NCI-H82 (cell line): ENCODE results near the gene PRELID3B.
"Not testable (repeated sequence)": the region's sequence is repeated elsewhere in the genome, so short reads cannot be mapped to it uniquely, and the experiment has no call there.

Experiments used
- DNase-seq: peaks from one replicate; lab custom pipeline; 2025; lab: John Stamatoyannopoulos, UW

PRELID3B gene

GRCh38 chr20:59026904-59027740, 15.5 kb downstream of the PRELID3B start:
- no peak for DNase-seq

DNA sequence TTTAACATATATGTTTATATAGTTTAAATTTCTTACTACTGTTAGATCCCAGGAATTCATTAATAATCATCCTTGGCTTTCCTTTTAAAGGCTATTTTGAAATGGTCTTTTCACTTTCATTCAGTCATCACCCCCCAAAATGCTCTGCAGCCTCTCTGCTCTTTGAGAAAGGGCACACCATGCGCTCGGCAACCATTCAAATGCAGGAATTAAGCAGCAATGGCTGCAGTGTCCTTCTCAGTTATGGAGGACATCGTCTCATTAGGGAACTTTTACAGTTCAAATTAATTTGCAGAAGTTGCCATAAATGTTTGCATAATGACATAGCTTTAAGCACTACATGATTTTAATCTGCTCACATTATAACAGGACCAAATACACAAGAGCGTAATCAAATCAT, 17.1 kb downstream of the PRELID3B start:
- DNase-seq: no peak

DNA sequence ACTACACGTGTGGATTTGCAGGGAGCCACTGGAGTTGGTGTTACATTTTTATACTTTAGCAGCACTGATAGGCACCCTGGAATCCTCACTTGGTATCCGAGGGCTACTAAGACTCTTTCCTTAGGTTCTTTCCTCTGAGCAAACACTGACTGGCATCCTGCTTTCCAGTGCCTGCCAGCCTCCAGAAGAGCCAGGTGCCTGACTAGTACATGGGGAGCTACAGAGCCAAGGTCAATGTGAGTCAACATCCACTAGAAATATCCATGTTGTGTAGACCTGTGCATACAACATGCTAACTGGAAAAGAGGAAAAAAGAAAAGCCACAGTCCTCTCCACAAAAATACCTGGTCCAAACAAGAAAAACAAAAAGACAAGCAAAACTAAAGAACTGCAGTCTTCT, 17.5 kb downstream of the PRELID3B start:
- no peak for DNase-seq

DNA sequence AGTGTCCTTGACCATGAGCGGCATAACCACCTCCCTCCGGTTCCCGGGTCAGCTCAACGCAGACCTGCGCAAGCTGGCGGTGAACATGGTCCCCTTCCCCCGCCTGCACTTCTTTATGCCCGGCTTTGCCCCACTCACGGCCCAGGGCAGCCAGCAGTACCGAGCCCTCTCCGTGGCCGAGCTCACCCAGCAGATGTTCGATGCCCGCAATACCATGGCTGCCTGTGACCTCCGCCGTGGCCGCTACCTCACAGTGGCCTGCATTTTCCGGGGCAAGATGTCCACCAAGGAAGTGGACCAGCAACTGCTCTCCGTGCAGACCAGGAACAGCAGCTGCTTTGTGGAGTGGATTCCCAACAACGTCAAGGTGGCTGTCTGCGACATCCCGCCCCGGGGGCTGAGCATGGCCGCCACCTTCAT, 18.5 kb downstream of the PRELID3B start:
- DNase-seq: no peak

DNA sequence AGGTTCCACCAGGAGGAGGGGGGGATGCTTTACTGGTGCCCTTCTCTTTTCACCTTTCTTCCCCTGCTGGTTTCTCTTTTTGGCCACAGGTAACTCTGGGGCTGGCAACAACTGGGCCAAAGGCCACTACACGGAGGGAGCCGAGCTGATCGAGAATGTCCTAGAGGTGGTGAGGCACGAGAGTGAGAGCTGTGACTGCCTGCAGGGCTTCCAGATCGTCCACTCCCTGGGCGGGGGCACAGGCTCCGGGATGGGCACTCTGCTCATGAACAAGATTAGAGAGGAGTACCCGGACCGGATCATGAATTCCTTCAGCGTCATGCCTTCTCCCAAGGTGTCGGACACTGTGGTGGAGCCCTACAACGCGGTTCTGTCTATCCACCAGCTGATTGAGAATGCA, 19.0 kb downstream of the PRELID3B start:
- DNase-seq: no peak

GRCh38 chr20:59022754-59023153, 19.8 kb downstream of the PRELID3B start:
- DNase-seq: no peak

DNA sequence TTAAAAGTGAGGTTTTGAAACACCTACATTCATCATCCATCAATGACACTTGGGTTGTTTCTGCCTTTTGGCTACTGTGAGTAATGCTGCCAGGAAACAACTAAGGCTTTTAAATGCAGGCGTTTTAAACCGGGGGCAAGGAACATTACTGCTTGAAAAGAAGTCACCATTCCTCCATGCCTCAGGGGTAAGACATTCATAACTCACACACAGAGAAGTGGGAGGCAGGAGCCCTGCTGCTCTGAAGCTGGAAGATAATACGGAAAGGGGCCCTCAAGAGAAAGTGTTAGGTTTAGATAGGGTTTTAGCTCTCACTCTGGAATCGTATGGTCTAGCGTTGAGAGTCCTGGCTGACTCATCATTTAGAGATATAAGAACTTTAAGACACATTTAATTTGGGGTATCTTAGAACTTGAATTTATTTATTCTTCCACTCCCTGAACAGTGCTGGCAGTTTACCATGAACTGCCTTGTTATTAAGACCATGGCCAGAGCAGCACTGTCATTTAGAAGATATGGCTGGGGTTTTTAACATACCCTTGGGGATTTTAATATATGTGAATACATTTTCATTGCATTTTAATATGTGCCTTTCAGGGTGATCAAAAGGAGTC, 21.5 kb downstream of the PRELID3B start:
- no peak for DNase-seq

GRCh38 chr20:59019217-59019616, 23.4 kb downstream of the PRELID3B start, which contains the start of gene TUBB1:
Gene TUBB1, plus strand, starts transcription at chr20:59019429. Its CDS starts 94 bp downstream, at chr20:59019523.
- no peak for DNase-seq

- DNase-seq: no peak
Observed at GRCh38 chr20:59018817-59019216, 23.8 kb downstream of the PRELID3B start.

GRCh38 chr20:59017493-59018231, 24.9 kb downstream of the PRELID3B start:
- DNase-seq: no peak

GRCh38 chr20:59016795-59017492, 25.6 kb downstream of the PRELID3B start:
- no peak for DNase-seq

- no peak for DNase-seq
Observed at GRCh38 chr20:59015812-59016711, 26.5 kb downstream of the PRELID3B start.

DNA sequence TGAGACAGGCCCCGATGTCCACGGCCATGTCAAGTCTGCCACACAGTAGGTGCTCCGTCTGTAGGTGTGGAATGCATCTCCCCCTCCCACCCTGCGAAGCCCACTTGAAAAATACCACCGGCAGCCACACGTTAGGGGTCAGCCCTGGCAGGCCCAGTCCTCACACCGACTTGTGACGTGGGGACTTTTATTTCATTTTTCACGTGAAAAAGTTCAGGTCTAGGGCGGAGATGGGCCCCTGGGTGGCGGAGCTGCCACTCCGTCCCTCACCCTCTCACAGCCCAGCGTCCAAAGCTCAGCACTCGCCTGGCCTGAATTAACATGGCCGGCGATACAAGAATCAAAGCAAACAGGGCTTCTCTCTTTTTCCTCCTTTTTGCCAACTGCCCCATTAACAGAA, 27.2 kb downstream of the PRELID3B start:
- DNase-seq: no peak

DNA sequence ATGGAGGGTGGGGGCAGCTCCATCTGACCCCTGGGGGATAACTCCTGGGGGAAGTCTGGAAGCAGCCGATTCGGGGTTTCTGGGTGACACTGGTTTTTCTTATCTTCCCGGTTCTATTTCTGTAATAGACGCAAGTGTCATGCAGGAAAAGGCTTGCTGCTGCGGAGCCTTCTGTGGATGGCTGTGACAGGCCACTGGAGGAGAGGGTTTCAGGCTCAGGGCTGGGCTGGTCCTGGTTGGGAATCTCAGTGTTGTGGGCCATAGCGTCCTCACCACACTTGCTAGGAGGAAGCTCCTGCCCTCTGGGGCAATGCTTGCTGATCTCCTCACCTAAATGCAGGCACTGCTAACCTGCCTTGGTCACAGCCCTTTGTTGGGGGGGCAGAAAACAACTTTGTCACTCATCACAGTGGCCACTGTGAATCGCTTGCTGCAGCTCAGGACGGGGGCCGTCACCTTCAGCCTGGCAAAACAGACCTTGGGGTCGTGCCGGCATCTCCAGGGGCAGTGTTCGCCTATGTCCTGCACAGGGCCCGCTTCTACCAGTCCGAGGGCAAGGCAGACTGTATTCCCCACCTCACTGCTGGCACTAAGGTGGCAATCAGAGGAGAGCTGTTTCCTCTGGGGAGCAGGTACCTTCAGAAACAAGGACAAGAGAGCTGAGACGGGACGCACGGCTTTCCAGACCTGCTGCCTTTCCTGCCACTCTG, 27.8 kb downstream of the PRELID3B start:
- no peak for DNase-seq

DNA sequence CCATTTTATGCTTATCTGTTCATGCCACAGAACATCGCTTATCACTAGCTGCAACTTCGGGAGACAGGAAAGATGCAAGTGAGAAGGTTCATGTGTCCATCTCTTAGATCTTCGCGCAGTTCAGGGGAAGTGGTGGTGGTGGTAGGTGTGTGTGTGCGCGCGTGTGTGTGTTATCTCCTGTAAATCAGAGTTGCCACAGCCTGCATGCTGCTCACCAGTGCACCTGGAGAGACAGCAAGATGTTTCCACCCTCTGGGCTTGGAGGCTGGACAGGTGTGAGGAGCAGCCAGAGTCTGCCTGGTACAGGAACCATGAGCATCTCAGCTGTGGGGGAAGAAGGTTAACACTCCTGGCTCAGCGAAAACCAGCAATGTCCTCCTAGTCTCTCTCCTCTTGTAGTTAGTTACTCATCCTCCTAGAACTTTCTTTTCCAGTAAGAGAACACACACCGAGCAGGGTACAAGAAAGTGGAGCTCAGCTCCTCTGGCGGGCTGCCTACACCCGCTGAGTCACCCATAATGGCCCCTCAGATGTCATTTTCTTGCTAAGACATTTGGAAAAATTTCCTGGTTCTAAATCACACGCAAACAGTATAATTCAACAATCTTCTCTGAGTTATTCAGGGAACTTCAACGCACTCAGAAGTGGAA, 28.5 kb downstream of the PRELID3B start:
- no peak for DNase-seq

DNA sequence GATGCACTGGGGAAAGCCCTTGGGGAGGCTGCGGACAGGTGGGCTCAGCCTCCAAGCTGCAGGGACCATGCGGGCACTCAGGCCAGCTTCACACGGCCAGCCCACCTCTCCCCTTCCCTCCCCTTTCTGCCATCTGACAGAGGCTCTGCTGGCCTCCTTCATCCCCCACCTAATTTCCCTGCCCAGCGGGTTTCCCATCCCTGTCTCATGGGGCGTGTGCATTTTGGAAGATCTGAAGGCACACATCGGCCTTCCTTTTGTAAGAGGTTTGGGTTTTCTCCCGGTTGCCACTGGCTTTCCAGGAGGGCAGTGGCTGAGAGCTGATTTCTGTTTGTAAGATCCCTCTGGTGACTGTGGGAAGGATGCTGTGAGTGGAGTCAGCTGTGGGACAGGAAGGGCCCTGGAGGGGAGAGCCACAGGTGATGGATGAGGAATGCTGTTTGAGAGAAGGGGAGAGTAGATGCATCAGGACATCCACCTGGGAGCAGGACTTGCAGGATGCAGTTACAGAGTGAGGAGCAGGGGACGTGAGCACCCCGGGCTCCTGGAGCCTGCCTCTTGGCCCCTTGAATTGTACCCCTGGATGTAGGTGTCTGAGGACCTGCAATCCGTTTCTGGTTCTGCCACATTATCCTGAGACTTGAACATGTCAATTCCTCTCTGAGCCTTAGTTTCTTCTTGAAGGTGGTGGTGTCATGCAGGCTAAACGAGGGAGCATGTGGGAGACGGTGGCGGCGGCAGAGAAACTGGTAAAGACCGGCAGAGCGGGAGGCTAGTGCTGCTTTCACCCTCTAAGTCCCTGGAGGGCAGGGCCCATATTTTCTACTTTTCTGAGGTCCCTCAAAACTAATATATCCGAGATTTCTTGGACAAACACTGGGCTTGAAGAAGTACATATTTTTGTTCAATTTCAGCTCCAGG, 29.3 kb downstream of the PRELID3B start:
- DNase-seq: no peak

DNA sequence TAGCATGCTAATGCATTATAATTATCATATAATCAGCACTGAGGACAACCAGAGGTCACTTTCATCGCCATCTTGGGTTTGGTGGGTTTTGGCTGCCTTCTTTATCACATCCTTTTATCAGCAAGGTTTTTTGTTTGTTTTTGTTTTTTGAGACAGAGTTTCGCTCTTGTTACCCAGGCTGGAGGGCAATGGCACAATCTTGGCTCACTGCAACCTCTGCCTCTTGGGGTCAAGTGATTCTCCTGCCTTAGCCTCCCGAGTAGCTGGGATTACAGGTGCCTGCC, 30.8 kb downstream of the PRELID3B start:
- DNase-seq: not testable (repeated sequence)

DNA sequence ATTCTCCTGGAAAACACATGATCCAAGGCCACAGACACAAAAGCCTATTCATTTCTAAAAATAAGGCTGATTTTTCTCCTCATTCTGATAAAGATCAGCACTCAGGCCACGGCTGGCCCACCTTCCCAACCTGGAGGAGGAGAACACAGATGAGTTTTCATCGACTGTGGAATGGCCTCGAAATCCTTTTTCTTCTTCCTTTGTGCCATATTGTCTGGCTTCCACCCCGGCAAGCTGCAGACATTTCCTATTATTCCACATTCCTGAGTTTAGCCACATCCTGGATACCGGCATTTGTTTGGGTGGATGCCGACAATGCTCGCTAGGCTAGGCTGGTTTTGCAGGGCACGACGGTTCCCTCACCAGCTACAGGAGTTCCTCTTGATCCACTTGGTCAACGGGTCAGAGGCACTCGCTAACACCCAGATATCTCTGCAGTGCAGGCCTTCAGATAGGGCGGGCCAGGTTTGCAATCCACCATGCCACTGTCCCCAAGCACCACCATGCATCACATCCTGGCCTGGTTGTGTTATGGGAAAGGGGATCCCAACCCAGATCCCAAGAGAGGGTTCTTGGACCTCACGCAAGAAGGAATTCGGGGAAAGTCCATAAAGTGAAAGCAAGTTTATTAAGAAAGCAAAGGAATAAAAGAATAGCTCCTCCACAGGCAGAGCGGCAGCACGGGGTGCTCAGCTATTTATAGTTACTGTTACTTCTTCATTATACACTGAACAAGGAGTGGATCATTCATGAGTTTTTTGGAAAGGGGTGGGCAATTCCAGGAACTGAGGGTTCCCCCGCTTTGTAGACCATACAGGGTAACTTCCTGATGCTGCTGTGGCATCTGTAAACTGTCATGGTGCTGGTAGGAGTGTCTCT, 31.4 kb downstream of the PRELID3B start:
- DNase-seq: no peak
